Upper lobe of left lung (tissue), 6 donors: Measurements from ENCODE around the gene CDKN2AIPNL. TPM values are rescaled to one million over a fixed set of nuclear protein-coding genes. Genes with fewer than 3 reads are reported as not detected.

ENCODE experiments used
- ATAC-seq, 2 donors: fragments of 200-7000 bp; cut with Tn5 transposase; one replicate each; pipeline ENCODE4 v1.9.1; 2022; ENCODE audit warnings: mild to moderate bottlenecking in 2 of 2, moderate library complexity in 2 of 2; ENCODE audit not compliant: low FRiP score in 2 of 2
- DNase-seq, 2 donors: peaks; one replicate each; pipeline ENCODE4 v3.0.0-alpha.2; 2019 to 2020
- H3K27ac ChIP-seq, 4 donors: fragments of 200-600 bp; sonication (generic); one replicate each; pipeline ENCODE4 v1.5.1; 2016 to 2019
- H3K27me3 ChIP-seq, 4 donors: fragments of 200-600 bp; sonication (generic); one replicate each; pipeline ENCODE4 v1.5.1; 2017 to 2019
- H3K36me3 ChIP-seq, 4 donors: fragments of 200-600 bp; sonication (generic); one replicate each; pipeline ENCODE4 v1.5.1; 2016 to 2019
- H3K4me1 ChIP-seq, 4 donors: fragments of 200-600 bp; sonication (generic); one replicate each; pipeline ENCODE4 v1.5.1; 2018 to 2019
- H3K4me3 ChIP-seq, 4 donors: fragments of 200-600 bp; sonication (generic); one replicate each; pipeline ENCODE4 v1.5.1; 2017 to 2019; ENCODE audit warnings: mild to moderate bottlenecking in 2 of 4, moderate library complexity in 1 of 4
- H3K9me3 ChIP-seq, 4 donors: fragments of 200-600 bp; sonication (generic); one replicate each; pipeline ENCODE4 v1.5.1; 2018 to 2019
- EP300 ChIP-seq, 4 donors: sonication (generic); formaldehyde crosslinking; IDR thresholded peaks; one replicate each; pipeline ENCODE4 v1.5.1; 2017; ENCODE audit warnings: antibody characterized with exemption in 4 of 4, control low read depth in 2 of 4
- POLR2A ChIP-seq, 4 donors: fragments of 450-650 bp; IDR thresholded peaks; one replicate each; pipeline ENCODE4 v1.5.1; 2016 to 2017; ENCODE audit warnings: antibody characterized with exemption in 4 of 4, mild to moderate bottlenecking in 2 of 4
- POLR2AphosphoS5 ChIP-seq, 2 donors: sonication (generic); formaldehyde crosslinking; IDR thresholded peaks; one replicate each; pipeline ENCODE4 v1.5.1; 2017; ENCODE audit warnings: antibody characterized with exemption in 2 of 2
- WGBS, 2 donors: methylation state at CpG; one replicate each; pipeline ENCODE4 v1.1.5; 2017 to 2018; 5-methylcytosine and 5-hydroxymethylcytosine counted together
- total RNA-seq, 6 donors: library from RNA; depleted of rRNA in 4 of 6; stranded (reverse); fragments of >200 nt in 4 of 6; gene quantifications; one replicate each; pipeline versions ENCODE4 v1.1.0 to v1.2.1, GENCODE V29; 2016 to 2021
- TF ChIP-seq, protein P1 (sequence below), 6 experiments: fragments of 450-650 bp in 4 of 6; fragments of 200-600 bp in 2 of 6; sonication (generic) in 2 of 6; IDR thresholded peaks; one replicate each; pipeline ENCODE4 v1.5.1; 2016 to 2019; ENCODE audit warnings: antibody characterized with exemption in 6 of 6
- donor health status: DM: no; HTN: no; CAD: no; lungs with moderate emphysema.
- donor health status: DM: no; HTN: yes; CAD: no; lungs with severe emphysema.

CDKN2AIPNL gene
- total RNA-seq, 6 donors from 2014 or later = 2.1 to 18.5 (median 13.3) TPM

GRCh38 chr5:134447815-134448520 lies 36.3 kb upstream of the CDKN2AIPNL start:
- ATAC-seq (no peak), DNase-seq (no peak)
- no peaks in the 10 kb centered on the region for H3K36me3 ChIP-seq
- no peak overlapping the region for H3K4me3 ChIP-seq
- WGBS, 2 donors = 84 to 92% methylated on average over 7 of the region's 7 CpGs
- no peak overlapping the region for H3K27ac ChIP-seq
- H3K4me1 ChIP-seq = peaks cover 0 to 3% (median 0%) of the 10 kb centered on the region in 4 donors
- no peaks in the 10 kb centered on the region for H3K9me3 ChIP-seq
- TF ChIP-seq POLR2AphosphoS5 (IDR thresholded peaks at IDR 0.05) (no peak), EP300 (IDR thresholded peaks at IDR 0.05) (no peak), POLR2A (IDR thresholded peaks at IDR 0.05) (no peak)
- TF ChIP-seq, protein P1, sequence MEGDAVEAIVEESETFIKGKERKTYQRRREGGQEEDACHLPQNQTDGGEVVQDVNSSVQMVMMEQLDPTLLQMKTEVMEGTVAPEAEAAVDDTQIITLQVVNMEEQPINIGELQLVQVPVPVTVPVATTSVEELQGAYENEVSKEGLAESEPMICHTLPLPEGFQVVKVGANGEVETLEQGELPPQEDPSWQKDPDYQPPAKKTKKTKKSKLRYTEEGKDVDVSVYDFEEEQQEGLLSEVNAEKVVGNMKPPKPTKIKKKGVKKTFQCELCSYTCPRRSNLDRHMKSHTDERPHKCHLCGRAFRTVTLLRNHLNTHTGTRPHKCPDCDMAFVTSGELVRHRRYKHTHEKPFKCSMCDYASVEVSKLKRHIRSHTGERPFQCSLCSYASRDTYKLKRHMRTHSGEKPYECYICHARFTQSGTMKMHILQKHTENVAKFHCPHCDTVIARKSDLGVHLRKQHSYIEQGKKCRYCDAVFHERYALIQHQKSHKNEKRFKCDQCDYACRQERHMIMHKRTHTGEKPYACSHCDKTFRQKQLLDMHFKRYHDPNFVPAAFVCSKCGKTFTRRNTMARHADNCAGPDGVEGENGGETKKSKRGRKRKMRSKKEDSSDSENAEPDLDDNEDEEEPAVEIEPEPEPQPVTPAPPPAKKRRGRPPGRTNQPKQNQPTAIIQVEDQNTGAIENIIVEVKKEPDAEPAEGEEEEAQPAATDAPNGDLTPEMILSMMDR (IDR thresholded peaks at IDR 0.05) = no peak
- no peaks in the 10 kb centered on the region for H3K27me3 ChIP-seq

DNA sequence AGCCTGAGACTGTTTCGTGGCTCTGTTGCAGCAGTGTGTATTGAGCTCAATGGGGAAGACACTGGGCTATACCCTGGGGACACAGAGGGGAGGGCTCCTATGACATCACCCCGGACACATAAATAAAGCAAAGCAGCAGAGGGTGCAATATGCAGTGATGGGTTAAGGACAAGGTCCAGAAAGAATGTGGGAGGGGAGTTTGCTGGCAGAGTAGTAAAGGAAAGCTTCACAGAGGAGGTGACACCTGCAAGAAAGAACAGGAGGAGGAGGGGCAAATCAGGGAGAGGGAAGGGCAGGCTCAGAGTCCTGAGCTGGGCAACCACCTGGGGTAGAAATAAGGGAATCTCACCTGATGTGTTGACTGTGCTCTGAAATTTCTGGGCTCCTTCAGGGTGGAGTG lies 35.3 kb upstream of the CDKN2AIPNL start:
- 71 to 78% methylated on average over 2 of the region's 2 CpGs for WGBS, 2 donors
- Histone ChIP-seq H3K27ac (no peak overlapping the region), H3K4me1 (peaks cover 0 to 3% (median 0%) of the 10 kb centered on the region in 4 donors), H3K27me3 (no peaks in the 10 kb centered on the region), H3K36me3 (no peaks in the 10 kb centered on the region), H3K9me3 (no peaks in the 10 kb centered on the region), H3K4me3 (no peak overlapping the region)
- ATAC-seq (no peak), DNase-seq (no peak)
- TF ChIP-seq, protein P1 (IDR thresholded peaks at IDR 0.05) = no peak
- no peak for TF ChIP-seq EP300 (IDR thresholded peaks at IDR 0.05)
- TF ChIP-seq POLR2A (IDR thresholded peaks at IDR 0.05) = no peak
- TF ChIP-seq POLR2AphosphoS5 (IDR thresholded peaks at IDR 0.05) = no peak

DNA sequence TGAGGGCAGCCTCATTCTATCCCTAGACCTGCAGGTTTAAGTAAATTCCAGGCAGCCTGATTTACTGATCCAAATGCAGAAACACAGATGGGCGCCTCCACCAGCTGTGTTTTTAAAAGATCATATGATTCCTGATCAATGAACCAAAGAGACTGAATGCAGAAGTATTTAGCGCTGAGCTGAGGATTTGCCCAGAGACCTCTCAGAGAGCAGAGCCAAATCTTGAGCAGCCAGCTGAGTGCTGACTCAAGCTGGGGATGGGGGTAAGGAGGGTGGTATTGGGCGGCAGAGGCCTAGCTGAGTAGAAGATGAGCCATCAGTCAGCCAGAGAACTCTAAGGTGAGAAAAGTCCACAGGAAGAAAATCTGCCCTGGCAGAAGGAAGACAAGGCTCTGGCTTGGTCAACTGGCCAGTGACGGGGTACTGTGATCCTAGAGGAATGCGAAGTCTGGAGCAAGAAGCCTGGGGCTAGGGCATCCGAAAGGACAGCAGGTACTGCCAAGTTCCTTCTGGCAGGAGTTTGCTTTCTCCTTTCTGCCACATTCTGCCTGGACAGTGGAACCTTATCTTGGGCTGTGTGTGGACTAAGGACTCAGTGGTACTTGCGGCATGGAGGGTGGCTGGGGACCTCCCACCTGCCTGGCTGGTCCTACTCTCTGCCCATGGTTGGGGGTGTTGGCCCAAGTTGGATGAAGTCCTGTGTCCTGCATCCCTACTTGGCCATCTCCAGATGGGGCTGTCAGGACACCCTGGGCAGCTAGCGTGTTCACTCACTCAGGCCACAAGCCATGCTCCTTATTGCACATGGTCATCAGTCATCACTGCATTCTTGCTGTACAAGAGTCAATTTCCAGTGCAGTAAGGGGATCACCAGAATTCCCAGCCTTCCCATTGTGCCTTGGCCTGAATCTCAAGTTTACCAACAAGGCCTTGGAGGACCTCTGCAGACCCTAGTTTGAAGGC lies 34.5 kb upstream of the CDKN2AIPNL start:
- WGBS, 2 donors = 94 to 96% methylated on average over 7 to 8 of the region's 8 CpGs
- no peak overlapping the region for H3K27ac ChIP-seq
- no peak for ATAC-seq
- H3K9me3 ChIP-seq = no peaks in the 10 kb centered on the region
- no peaks in the 10 kb centered on the region for H3K27me3 ChIP-seq
- no peaks in the 10 kb centered on the region for H3K36me3 ChIP-seq
- no peaks in the 10 kb centered on the region for H3K4me1 ChIP-seq
- no peak for DNase-seq
- TF ChIP-seq, protein P1 (IDR thresholded peaks at IDR 0.05) = no peak
- TF ChIP-seq EP300 (IDR thresholded peaks at IDR 0.05) (no peak), POLR2A (IDR thresholded peaks at IDR 0.05) (no peak), POLR2AphosphoS5 (IDR thresholded peaks at IDR 0.05) (no peak)
- no peak overlapping the region for H3K4me3 ChIP-seq

DNA sequence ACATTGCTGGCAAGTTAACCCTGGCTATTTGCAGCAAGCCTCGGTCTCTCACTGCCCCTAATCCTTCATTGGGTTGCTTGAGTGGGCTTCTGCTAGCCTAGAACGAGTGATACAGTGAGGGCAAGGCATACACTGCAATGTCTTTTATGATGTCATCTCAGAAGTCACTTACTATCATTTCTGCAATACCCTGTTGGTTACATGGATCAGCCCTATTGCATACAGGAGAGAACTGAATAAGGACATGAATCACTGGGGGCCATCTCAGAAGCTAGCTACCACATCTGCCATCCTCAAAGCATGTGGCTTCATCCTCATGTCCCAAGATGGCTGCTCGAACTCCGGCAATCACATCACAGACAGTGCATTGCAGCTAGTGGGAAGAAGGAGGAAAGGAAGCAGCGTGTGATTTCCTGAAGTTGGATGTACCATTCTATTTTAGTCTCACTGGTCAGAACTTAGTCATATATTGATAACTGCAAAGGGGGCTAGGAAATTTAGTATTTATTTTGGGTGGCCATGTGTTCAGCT lies 33.3 kb upstream of the CDKN2AIPNL start:
- DNase-seq (no peak), ATAC-seq (no peak)
- Histone ChIP-seq H3K4me1 (peaks cover 0 to 6% (median 0%) of the 10 kb centered on the region in 4 donors), H3K36me3 (no peaks in the 10 kb centered on the region), H3K9me3 (no peaks in the 10 kb centered on the region), H3K27me3 (no peaks in the 10 kb centered on the region), H3K27ac (no peak overlapping the region), H3K4me3 (no peak overlapping the region)
- TF ChIP-seq POLR2AphosphoS5 (IDR thresholded peaks at IDR 0.05) = no peak
- TF ChIP-seq, protein P1 (IDR thresholded peaks at IDR 0.05) = no peak
- no peak for TF ChIP-seq EP300 (IDR thresholded peaks at IDR 0.05)
- TF ChIP-seq POLR2A (IDR thresholded peaks at IDR 0.05) = no peak
- 87 to 93% methylated on average over 5 of the region's 5 CpGs for WGBS, 2 donors
